GM10847 (cell line): Measurements from ENCODE around the gene DNAL1.

Source experiments
- POLR2A ChIP-seq: IDR thresholded peaks from 2 replicates; pipeline ENCODE4 v1.6.1; 2011; ENCODE audit not compliant: insufficient read length; ENCODE audit errors: extremely low read depth

Gene DNAL1

DNA sequence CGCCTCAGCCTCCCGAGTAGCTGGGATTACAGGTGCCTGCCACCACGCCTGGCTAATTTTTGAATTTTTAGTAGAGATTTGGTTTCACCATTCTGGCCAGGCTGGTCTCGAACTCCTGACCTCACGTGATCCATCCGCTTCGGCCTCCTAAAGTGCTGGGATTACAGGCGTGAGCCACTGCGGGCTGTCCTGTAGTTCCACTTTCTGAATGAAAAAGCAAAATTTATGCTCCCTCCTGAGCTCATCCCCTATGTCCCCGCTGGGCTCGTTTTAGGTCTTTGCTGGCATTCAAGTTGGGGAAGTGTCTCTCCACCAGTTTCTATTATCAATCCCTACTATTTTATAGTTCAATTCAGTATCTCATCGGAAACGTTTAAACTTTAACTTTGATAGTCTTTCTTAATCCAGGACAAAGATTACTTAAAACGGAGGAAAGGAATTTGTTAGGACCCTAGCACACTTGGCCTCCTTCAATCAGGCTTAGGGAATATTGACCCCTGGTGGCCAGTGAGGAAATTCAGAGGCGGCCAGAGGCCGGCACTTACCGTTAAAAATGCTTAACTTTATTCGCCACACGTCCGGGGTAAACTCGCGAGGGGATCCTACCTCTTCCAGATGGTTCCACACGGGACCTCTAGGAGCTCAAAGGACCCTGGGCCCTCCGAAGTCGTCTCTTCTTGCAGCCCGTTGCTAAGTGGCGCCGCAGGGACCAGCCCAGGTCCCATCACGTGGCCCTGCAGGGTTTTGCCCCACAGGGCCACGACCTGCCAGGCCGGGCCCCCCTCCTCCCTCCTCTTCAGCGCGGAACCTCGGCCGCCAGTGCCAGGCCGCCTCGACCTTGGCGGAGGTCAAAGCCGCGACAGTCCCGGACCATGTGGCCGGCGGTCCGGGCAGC, 11.4 kb upstream of the DNAL1 start:
- no peak for TF ChIP-seq POLR2A

DNA sequence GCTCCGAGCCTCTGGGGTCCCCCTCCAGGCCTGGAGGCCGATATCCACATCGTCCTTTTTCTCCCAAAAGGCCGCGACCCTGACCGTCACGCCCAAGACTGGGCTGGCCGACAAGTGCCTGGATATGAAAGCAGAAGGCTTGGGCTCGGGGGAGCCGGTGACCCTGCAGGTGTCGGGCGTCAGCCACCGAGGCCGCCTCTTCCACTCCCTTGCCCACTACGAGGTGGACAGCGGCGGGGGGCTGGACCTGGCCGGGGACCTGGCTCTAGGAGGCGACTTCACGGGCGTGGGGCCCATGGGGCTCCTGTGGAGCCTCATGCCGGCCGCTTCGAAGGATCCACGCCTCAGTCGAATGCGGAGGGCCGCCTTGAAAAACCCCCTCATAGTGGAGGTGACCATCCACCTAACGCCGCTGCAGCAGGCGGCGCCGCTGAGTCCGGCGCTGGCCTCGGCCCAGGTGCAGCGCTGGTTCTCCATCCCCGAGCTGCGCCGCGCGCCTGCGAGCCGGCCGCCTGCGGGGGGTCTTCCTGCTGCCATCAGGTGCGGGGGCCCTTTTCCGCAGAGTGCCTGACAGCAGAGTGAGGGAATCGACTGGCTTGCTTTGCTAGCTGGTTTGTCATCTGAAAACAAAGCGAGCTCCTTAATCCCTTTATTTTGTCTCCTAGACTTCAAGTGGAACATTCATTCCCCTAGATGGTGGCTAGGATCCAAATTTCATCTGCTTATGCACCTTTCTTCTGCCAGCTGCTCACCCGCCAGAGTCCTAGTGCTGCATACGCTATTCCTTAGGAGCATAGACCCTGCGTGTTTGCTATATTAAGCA, 10.6 kb upstream of the DNAL1 start:
- TF ChIP-seq POLR2A: no peak

DNA sequence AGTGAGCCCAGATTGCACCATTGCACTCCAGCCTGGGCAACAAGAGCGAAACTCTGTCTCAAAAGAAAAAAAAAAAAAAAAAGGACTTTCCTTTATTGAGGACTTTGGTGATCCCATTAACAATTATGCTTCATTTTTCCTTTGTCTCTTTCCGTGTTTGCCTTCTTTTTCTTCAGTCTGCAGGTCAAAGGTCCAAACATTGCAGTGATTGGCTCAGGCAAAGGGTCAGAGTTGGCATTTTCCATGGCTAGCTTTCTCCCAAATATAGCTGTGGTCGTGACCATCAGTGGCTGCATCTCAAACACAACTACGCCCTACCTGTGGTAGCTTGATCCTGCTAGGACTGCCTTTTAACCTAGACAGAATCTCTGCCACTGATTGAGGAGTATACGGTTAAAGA, 7.0 kb upstream of the DNAL1 start:
- no peak for TF ChIP-seq POLR2A

GRCh38 chr14:73640796-73641365, 3.9 kb upstream of the DNAL1 start:
- no peak for TF ChIP-seq POLR2A

- TF ChIP-seq POLR2A: no peak
Observed at GRCh38 chr14:73645248-73645610, 443 bp downstream of the DNAL1 start.

DNA sequence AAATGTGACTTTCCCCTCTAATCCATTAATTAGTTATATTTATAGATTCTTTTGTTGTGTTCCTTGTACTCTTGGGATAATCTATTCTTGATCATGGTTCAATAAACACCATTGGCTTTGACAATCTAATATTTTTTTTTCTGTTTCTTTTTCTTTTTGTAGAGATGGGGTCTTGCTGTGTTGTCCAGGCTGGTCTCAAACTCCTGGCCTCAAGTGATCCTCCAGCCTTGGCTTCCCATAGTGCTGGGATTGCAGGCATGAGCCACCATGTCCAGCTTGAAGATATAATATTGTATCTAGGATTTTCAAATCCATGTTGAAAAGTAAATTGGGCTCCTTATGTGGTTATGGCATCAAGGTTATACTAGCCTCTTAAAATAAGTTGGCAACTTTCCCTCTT, 6.2 kb downstream of the DNAL1 start:
- TF ChIP-seq POLR2A: no peak

GRCh38 chr14:73655851-73656250, 11.1 kb downstream of the DNAL1 start:
- TF ChIP-seq POLR2A: no peak

- TF ChIP-seq POLR2A: no peak
Observed at GRCh38 chr14:73660511-73660910, 15.7 kb downstream of the DNAL1 start.

DNA sequence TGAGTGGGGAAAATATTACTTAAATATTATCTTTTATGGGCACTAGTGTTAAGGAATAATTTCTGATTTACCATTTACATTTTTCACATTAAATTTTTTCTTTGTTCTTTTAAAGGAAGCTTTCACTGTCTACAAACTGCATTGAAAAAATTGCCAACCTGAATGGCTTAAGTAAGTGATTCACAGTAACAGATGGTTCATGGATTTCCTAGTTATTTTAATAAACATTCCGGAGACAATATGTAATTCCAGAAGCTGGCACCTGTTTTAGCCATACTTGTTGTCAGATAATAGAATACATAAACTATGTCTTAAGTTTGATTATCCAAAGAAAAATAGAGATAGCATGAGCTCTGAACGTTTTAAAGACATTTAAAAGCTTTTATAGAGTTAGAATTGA, 17.1 kb downstream of the DNAL1 start:
- no peak for TF ChIP-seq POLR2A

DNA sequence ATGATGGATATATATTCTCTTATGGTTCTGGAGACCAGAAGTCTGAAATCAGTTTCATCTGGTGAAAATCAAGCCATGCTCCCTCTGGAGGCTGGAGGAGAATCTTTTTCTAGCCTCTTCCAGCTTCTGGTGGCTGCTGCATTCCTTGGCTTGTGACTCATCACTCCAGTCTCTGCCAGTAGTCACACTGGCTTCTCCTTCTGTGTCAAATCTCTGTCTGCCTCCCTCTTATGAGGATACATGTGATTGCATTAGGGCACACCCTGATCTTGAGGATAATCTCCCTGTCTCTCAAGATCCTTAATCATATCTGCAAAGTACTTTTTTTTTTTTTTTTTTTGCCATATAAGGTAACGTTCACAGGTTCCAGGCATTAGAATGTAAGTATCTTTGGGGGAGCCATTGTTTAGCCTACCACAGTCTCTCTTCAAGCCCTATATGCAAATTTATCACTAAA, 17.7 kb downstream of the DNAL1 start:
- no peak for TF ChIP-seq POLR2A

DNA sequence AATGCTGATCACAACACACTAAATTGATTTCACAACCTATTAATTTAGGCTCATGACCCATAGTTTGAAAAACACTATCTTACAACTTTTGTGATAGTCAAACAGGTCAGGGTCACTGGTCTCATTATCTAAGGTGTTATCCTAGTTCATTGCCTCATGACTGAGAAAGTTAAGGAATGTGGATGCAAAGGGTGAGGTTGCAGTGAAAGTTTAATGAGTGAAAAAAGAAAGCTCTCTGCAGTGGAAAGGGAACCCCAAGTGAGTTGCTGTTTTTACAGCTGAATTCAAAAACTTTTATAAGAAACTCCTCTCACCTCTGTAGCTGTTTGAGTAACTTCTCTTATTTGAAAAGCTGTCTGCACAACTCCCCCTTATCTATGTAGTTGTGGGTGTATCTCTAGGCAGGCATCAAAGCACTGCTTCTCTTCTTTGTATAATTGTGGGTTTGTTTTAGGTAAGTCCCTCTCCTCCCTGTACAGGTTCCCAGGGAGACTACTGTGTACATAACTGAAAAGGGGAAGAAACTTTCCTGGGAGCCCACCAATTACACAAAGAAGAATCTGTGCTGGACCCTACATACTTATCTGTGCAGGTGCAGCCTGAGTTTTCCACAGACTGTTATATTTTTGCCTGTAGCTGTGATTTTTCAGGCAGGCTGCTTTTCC, 18.9 kb downstream of the DNAL1 start:
- TF ChIP-seq POLR2A: no peak

DNA sequence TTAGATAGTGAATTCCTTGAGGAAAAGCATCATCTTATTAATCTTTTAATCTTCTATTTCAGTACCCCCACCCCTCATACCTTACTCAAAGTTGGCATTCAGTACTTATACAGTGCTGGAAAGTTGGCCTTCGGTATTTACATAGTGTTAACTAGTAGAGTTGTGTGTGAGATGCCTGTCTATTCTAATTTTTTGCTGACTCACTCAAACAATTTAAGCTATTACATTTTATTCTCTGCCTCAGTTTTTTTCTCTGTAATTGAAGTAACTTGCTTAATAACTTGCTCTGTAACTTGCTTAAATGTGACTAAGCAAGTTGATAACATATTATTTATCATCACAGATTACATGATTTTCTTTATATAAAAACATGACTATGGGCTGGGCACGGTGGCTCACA, 20.3 kb downstream of the DNAL1 start:
- TF ChIP-seq POLR2A: no peak

GRCh38 chr14:73666583-73666982, 21.8 kb downstream of the DNAL1 start:
- no peak for TF ChIP-seq POLR2A

- TF ChIP-seq POLR2A: no peak
Observed at GRCh38 chr14:73667854-73668253, 23.1 kb downstream of the DNAL1 start.

DNA sequence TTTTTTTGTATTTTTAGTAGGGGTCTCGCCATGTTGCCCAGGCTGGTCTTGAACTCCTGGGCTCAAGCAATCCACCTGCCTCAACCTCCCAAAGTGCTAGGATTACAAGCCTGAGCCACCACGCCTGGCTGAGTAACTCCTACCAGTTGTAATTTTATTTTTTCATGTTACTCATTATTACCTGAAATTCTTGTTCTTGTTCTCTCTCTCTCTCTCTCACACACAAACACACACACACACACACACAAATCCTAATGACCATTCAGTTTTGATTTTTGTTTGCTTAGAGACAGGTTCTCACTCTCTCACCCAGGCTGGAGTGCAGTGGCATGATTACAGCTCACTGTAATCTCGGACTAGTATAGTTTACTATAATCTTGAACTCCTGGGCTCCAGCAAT, 30.2 kb downstream of the DNAL1 start:
- TF ChIP-seq POLR2A: no peak
